HG03139 (cell line): ENCODE measurements around the gene MOXD1.

Source experiments
- ATAC-seq: cut with Tn5 transposase; IDR thresholded peaks from one replicate; pipeline ENCODE4 v1.9.1; 2021; ENCODE audit not compliant: unreplicated experiment

MOXD1 gene

DNA sequence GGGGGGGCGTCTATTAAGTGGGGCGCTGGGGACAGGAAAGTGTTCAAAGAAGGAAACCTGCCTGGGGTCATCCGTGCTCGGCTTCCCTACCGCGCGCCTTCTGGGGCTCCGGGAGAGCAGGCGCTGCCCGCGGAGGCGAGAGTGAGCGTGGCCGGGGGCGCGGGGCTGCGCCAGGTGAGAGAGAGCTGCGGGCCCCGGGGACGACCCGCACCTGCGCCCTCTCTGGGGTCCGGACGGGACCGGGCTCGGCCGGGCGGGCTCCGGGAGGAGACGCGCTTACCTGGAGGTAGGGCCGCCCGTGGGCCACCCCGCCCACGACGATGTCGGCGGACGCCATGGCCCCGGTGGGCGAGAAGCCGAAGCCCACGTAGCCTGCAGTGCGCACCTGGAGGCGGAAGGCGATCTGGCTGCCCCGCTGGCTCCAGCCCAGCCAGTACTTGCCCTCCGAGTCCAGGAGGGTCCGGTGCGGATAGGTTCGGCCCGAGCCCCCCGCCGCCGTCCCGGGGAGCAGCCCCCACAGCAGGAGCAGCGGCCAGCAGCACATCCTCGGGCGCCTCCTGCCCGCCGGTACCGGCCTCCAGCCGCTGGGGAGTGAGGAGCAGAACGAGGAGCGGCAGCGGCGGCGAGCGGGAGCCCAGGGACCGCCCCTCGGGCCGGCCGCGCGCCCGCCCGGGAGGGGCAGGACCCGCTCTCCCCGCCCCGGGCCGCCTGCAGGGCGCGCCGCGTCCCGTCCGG lies at the start of gene MOXD1:
TSS of gene MOXD1 (minus strand) at position 593 of the 735 bp plus-strand sequence. CDS start at position 544, 49 bp downstream.
- peak; percentile 47 for ATAC-seq

DNA sequence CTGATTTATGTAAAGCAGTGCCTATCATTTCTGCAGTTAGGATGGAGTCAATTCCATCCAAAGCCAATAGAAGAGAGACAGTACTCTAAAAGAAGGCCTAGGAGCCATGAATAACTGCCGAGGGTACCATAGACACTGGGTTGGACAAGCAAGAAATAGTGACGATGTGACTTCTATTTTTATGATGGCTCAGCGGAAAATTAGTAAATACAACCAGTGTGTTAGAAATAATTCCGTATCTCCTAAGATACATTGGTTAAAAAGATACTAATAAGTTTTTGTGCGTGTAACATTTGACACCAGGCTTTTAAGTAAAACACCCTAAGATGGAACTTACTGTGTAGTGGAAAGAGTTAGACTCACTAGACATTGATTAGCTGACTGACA lies 45.6 kb upstream of the MOXD1 start:
- ATAC-seq: no peak

DNA sequence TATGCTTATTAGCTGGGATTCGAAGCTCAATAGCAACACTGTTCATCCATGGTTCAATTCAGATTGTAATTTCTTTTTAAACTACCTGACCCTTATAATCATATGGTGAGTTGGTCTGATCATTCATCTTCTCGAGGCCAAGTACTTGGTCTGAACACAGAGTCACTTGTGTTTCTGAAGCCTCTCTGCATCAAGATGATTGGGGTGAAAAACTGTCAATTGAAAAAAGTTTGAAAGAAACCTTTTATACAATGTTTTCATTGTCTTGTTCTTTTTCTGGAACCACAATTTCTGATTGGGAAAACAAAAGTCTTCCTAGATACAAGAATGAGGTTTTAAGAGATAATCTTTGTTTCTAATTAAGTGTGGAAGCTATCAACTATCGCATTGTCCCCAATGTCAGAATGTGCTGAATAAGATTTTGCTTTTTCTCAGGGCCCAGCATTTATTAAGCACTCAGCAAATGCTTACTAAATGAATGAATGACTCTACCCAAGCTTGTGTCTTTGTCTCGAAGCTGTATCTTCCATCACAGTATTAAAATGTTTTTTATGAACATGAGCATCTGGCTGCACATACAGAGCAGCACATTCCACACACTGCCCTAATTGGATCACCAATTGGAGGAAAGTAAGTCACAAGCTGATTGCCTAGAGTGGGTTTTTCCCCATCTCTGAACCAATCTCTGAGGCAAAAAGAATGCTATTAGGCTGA lies 45.0 kb upstream of the MOXD1 start:
- no peak for ATAC-seq

DNA sequence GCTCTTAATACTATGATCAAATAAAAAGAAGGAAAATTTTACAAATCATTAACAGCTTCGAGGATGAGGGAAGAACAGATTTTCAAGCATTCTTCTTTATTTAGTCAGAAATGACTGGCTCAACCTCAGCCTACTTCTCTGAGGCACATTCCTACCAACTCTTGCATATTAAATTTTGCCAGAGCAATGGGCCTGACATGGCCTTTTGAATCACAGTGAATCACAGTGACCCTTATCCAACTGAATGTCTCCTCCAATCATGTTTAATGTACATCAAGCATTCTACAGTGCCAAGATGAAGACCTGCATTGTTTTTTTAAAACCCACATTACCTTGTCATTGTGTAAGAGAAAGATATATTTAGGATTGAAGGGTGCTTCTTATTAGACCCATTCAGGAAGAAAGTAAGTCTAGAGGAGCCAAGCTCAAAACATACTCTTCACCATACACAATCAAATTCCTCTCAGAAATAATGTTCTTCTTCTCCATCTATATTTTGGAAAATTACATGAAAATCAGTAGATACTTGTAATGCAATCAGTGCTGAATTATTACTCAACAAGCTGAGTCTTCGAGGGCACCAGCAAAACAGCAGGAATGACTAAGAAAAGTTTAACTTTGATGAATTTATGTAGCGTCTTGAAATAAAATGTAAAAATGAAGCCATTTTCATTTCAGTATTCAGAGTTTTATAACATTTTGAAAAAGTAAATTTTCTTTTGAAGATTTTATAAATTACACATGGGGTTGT lies 44.1 kb upstream of the MOXD1 start:
- no peak for ATAC-seq

DNA sequence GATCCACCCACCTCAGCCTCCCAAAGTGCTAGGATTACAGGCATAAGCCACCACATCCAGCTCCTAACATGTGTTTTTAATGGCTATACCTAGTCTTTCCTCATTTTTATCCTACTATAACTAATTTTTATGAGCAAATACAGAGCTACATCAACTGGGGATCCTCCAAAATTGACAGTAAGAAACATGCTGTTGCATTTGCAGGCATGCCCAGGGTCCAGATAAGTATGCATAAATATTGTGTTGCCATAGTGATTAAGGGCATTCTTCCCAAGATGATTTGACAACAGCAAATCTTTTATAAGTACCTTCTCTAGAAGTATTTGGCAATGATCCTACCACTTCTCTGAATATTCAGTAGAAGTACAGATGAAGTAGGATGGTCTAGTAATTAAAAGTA lies 41.9 kb upstream of the MOXD1 start:
- no peak for ATAC-seq

DNA sequence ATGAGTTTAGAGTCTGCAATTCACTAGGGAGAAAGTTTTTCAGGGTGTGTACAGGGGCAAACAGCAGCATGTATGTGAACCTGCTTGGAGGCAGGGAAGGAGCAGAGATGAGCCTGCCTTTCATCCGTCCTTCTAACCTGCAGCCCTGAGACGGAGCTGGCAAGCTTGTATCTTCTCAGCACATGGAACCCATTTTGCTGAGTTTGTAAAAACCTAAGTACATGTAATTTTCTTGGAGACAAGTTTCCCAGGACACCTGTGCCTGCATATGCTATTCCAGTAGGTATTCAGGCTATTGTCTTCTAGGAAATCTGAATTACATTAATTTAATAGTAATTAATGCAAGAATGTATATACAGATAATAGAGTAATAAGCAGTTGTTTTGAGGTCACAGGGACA lies 28.8 kb upstream of the MOXD1 start:
- ATAC-seq: no peak

DNA sequence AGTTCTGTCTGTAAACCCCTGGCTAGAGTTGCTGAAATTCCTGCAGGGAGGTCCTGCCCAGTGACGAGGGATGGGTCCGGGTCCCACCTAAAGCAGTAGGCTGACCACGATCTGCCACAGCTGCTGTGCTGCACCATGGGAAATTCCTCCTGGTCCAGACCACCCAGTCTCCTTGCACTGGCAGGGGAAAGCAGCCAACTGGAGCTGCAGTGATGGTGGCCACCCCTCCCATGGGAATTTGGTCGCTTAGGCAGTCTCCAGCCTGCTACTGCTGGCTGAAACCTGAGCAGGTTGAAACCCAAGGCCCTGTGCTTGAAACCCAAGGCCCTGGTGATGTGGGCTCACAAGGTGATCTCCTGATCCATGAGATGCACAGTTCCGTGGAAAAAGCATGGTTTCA lies 23.9 kb upstream of the MOXD1 start:
- ATAC-seq: no peak

DNA sequence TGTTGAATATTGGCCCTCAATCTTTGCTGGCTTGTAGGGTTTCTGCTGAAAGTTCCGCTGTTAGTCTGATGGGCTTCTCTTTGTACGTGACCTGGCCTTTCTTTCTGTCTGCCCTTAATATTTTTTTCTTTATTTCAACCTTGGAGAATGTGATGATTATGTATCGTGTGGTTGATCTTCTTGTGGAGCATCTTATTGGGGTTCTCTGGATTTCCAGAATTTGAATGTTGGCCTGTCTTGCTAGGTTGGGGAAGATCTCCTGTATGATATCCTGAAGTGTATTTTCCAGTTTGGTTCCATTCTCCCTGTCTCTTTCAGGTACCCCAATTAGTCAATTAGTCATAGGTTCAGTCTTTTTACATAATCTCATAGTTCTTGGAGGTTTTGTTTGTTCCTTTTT lies 22.6 kb upstream of the MOXD1 start:
- no peak for ATAC-seq

DNA sequence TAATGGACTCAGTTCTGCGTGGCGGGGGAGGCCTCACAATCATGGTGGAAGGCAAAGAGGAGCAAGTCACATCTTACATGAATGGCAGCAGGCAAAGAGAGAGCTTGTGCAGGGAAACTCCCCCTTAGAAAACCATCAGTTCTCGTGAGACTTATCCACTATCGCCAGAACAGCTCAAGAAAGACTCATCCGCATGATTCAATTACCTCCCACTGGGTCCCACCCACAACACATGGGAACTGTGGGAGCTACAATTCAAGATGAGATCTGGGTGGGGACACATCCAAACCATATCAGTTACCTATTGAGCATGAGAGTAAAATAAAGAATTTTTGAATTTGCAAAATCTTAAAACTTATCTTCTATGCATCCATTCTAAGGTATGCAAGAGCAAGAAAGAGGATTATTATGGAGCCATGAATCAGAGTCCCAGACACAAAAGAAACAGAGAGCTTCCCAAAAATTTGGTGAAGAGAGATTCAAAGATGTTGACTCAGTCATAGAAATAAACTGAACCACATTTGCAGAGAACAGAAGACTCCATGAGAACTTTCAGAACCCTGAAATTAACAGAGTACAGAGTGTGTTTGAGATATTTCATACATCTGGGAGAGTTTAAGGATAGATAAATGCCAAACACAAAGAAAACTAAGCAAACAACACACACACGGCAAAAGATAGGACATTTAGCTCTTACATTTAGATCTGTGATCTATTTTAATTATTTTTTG lies 17.1 kb upstream of the MOXD1 start:
- ATAC-seq: no peak

DNA sequence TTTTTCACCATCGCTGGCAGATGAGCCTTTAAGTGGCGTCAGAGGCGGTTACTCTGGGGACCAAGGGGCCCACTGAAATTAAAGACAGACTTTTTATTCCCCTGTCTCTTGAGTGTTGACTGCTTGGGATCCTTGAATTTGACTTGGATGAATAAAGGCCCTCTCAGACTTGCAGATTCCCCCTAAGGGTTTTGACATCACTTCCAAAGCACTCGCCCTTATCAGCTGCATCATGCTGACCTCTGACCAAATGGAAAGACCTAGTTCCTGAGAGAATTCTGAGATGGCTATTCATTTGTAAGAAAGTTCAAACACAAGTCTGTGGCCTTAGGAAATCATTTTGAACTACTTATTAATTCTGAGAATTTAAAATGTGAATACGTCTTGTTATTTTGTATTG lies 13.5 kb upstream of the MOXD1 start:
- ATAC-seq: no peak

DNA sequence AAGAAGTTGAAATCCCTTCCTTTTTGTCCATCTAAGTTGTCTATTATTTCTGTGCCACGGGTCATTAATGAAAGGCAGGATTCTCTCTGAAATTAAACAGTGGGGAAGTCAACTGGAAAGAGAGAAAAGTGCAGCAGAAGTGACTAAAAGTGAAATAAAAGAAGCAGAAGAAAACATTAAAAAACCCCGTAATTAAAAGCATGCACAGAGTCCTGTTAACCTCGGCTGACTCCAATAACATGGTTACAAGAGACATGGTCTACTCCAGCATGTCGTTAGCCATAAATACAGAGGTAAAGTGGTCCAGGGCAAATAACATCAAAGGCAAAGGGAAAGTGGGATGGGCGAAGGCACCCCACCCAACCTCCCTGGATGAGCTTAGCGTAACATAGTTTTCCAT lies 13.0 kb upstream of the MOXD1 start:
- ATAC-seq: no peak

DNA sequence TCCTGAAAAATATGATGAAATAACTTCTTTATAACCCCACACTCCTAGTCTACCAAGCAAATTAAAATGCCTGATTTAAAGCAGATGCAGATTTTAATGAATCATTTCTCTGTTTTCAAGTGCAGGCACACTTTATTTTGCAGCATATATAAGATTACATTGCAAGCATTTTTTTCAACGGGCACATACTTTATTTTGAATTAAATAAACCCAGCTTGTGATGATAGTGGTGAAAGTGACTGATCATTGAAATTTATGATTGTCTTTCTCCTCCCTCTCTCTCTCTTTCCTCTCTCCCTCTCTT lies 12.2 kb upstream of the MOXD1 start:
- ATAC-seq: no peak

DNA sequence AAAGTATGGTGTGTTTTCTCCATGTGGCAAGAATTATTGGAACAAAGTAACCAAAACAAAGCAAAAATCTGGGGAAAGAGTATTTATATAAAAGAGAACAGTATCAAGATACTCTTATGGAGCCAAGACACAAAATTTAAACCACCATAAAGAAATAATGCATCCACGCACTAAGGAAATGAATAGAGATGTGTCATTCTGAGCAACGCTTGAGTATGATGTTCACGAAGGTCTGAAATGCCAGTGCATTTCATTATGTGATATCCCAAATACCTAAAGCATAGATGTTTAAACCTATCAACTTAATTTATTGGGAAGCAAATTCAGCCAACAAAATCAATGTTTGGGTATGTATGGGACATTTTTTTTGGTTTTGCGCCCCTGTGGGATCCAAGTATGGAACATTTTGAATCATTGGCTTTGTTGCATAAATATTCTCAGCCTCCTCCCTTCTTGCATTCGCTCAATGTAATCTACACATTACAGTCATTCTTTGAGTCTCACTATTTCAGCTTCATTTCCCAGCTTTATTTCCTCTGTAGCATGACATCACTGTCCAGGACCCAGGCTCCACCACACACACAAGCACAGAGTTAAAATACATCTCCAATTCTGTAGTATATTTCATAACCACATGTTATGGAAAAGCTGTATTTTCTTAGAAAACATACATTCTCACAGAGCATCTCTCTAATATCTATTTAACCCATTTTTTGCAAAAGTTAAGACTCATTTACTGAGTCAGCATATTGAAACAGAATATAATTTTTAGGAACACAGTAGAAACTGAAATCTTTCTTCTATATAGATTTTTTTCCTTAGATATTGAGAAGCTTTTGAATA lies 11.6 kb upstream of the MOXD1 start:
- ATAC-seq: no peak

DNA sequence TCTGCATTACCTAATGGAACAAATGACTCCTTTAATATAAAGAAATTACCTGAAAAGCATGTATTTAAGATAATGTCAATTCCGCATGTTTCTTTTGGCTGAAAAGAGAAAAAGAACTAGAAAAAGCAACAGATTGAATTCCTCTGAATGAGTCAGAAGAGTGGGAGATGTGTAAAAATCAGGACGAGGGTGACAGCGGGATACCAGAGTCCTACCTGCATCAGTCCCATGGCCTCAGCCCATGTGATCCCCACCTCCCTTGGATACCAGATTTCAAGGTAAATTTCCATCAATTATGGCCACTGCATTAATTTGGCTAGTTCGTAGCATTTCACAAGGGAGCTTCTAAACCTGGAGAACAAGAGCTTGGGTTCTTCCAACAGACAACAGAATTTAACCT lies 10.0 kb upstream of the MOXD1 start:
- ATAC-seq: no peak

DNA sequence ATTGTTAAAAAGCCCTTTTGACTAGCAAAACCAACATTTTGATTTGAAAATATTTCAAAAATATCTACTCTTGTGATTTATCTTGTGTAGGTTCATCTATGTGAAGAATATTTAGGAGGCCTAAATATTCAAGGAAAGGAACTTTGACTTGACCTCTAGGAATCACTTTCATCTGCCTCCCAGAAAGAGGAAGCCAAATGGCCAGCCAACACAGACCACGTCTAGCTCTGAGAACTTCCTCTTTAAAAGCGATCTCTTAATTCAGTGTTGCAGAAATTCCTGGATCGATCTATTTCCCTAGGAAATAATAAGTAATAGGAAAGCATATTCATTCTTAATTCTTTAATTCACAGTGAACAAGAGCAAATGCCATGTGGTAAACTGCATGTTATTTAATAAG lies 9.6 kb upstream of the MOXD1 start:
- no peak for ATAC-seq

DNA sequence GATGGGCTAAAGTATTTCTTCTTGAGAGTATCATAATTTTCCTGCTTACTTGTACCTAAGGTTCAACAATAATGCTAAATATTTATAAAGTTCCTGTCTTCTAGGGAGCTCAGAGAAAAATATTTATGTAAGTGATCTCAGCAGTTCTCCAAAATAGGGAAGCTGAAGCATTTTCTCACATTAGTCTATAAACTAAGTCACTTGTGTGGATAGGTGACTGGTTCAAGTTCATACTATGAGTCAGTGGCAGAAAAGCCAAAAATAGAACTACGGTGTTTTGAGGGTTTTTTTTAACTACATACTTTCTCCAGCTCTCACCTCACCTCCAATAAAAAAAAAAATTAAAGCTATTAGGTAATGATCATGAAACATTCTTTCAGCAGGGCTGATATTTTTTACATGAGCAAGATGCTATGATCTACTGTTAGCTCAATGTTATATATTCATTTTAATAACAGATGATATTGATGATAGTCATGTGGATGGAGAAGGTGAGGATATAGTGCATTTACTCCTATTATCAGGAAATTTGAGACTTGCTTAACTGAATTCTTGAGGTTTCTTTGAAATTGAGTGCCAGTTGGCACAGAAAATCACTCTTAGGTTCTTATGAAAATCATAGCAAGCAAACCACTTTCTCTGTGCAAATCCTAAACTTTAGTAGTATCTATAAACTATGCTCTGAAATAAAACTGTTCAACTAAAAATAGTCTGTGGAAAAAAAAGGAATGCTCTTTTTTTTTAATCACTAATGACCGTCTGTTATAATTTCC lies 4.1 kb upstream of the MOXD1 start:
- peak; percentile 46 for ATAC-seq

DNA sequence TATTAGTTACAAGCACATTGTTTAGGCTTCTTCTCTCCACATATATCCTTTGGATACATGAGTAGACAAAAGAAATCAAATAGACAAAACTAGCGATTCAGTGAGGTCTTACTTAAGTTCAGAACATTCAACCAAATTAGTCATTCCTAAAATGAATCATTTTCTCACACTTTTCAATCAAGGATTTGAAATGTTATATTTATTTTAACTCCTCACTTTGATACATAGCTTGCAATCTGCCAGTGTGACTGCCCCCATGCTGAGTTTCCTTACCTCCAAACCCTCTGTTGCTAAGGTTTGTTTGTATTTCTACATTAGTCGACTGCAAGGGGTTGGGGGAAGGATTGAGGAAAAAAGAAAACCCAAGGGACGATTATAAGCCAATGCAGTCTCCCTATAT lies 3.5 kb upstream of the MOXD1 start:
- peak; percentile 5 for ATAC-seq

DNA sequence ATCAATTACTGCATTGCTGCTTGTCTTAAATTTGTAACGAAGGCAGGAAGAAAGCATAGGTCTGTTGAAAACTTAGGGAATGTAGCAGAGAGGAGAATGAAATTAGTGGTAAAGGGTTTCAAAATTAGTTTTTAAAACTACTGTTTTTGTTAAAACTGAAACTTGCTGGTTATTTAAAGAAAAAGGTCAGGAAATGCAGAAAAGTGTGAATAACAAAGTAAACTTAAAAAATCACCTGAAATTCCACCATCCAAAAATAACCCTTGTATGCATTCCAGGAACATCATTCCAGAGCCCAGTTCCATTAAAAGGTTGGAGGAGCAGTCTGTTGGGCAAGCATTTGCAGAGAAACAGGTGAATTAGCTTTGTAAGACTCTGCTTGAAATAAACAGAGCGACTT lies 3.1 kb upstream of the MOXD1 start:
- ATAC-seq: no peak

DNA sequence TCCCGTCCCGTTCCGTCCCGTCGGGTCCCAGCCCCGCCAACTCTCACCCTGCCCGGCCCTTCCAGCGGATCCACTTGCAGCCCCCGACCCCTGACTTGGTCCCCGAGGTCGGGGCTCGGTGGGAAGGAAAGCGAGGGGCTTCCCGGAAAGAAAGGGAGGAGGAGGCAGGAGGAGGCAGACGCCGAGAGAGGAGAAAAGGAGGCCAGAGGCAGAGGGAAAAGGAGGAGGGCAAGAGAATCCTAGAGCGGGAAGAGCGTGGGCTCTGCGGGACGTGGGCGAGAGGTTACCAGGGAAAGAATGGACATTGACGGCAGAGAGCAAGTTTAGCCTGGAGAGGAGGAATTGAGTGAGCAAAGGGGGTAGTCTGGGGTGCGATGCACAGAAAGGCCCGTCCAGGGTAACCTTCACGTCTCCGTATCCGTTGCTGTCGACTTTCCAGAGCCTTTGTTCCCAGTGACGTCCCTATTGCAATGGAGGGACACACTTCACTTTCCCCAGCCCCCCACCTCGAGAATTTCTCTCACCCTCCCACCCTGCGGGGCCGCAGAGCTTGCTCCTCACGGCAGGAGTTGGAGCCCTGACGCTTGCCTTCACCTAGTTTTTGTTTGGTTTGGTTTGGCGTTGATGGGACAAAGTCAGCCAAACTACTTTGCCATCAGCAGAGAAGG lies 477 bp upstream of the MOXD1 start:
- ATAC-seq: no peak

DNA sequence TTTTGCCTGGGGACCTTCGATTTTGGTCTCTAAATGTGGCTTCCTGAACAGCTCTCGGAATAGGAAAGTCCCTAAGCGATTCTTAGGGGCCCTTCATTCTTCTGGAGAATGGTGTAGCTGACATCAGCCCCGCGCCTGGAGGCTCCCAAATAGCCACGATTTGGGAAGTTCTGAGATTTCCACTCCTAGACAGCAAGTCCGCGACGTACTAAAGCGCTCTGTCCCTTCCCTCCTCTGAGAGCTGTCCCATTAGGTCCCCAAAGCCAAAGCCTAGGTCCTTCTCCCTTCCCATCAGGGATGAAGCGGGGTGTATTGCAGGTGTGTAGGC lies 756 bp downstream of the MOXD1 start:
- no peak for ATAC-seq
